ENCODE data around the gene GPC5.

GPC5 gene

DNA sequence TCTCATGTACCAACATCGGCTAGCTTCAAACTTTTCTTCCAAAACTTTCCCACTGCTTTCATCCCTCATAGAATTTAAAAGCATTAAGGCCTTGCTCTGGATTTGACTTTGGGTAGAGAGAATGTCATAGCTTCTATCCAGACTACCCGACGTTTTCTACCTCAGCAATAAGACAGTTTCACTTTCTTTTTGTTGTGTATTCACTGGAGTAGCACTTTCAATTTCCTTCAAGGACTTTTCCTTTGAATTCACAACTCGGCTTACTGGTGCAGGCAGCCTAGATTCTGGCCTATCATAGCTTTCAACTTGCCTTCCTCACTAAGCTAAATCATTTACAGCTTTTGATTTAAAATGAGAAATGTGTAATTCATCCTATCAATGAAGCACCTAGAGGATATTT, 1407.8 kb downstream of the GPC5 start:
- DNase-seq (ENCODE audit: extremely low read depth, insufficient read length), result no peak
- Histone ChIP-seq H3K27me3 (replicated peaks; ENCODE audit: control insufficient read depth, insufficient read depth, low read length) (no peaks in the 10 kb centered on the region), H3K36me3 (ENCODE audit: control insufficient read depth, insufficient read depth, low read length) (no peaks in the 10 kb centered on the region), H3K4me3 (replicated peaks; ENCODE audit: low read depth, low read length) (peak overlapping the region; percentile 26)
- no peak for TF ChIP-seq CTCF (IDR thresholded peaks at IDR 0.05; ENCODE audit: insufficient read depth, low read length, poor library complexity, severe bottlenecking)

GRCh38 chr13:92807353-92807752, 1408.9 kb downstream of the GPC5 start:
- H3K27me3 ChIP-seq (replicated peaks; ENCODE audit: control insufficient read depth, insufficient read depth, low read length), result no peaks in the 10 kb centered on the region
- TF ChIP-seq CTCF (IDR thresholded peaks at IDR 0.05; ENCODE audit: insufficient read depth, low read length, poor library complexity, severe bottlenecking), result no peak
- no peak for DNase-seq (ENCODE audit: extremely low read depth, insufficient read length)
- no peak overlapping the region for H3K4me3 ChIP-seq (replicated peaks; ENCODE audit: low read depth, low read length)
- no peaks in the 10 kb centered on the region for H3K36me3 ChIP-seq (ENCODE audit: control insufficient read depth, insufficient read depth, low read length)

GRCh38 chr13:92807966-92808365, 1409.5 kb downstream of the GPC5 start:
- no peaks in the 10 kb centered on the region for H3K27me3 ChIP-seq (replicated peaks; ENCODE audit: control insufficient read depth, insufficient read depth, low read length)
- no peak overlapping the region for H3K4me3 ChIP-seq (replicated peaks; ENCODE audit: low read depth, low read length)
- no peak for DNase-seq (ENCODE audit: extremely low read depth, insufficient read length)
- no peak for TF ChIP-seq CTCF (IDR thresholded peaks at IDR 0.05; ENCODE audit: insufficient read depth, low read length, poor library complexity, severe bottlenecking)
- H3K36me3 ChIP-seq (ENCODE audit: control insufficient read depth, insufficient read depth, low read length), result no peaks in the 10 kb centered on the region

- no peak for TF ChIP-seq CTCF (IDR thresholded peaks at IDR 0.05; ENCODE audit: insufficient read depth, low read length, poor library complexity, severe bottlenecking)
- H3K27me3 ChIP-seq (replicated peaks; ENCODE audit: control insufficient read depth, insufficient read depth, low read length), result no peaks in the 10 kb centered on the region
- H3K36me3 ChIP-seq (ENCODE audit: control insufficient read depth, insufficient read depth, low read length), result no peaks in the 10 kb centered on the region
- H3K4me3 ChIP-seq (replicated peaks; ENCODE audit: low read depth, low read length), result no peak overlapping the region
- DNase-seq (ENCODE audit: extremely low read depth, insufficient read length), result no peak
Measured at GRCh38 chr13:92821324-92821723, 1422.9 kb downstream of the GPC5 start.

GRCh38 chr13:92823059-92823458, 1424.6 kb downstream of the GPC5 start:
- Histone ChIP-seq H3K36me3 (ENCODE audit: control insufficient read depth, insufficient read depth, low read length) (no peaks in the 10 kb centered on the region), H3K27me3 (replicated peaks; ENCODE audit: control insufficient read depth, insufficient read depth, low read length) (no peaks in the 10 kb centered on the region), H3K4me3 (replicated peaks; ENCODE audit: low read depth, low read length) (no peak overlapping the region)
- no peak for TF ChIP-seq CTCF (IDR thresholded peaks at IDR 0.05; ENCODE audit: insufficient read depth, low read length, poor library complexity, severe bottlenecking)
- DNase-seq (ENCODE audit: extremely low read depth, insufficient read length), result no peak

DNA sequence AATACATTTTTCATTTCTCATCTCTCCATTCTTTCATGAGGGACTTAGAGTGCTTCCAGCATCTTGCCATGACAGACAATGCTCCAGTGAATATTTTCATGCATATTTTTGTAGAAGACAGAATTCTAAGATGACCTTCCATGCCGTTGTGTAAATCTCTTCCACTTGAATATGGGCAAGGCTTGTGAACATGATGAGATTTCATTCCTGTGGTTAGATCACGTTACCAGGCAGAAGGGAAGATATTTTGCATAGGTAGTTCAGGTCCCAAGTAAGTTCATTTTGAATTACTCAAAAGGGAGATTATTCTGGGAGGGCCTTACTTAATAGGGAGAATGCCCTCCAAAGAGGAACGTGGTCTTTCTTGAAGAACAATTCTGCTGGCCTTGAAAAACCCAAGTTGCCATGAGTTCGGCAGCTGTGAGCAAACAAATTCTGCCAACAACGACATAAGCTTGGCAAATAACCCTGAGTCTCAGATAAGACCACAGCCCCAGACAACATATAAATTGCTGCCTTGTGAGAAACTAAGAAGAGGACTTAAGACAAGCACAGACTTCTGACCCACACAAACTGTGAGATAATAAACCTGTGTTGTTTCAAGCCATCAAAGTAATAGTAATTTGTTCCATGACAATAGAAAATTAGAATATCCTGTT, 1427.6 kb downstream of the GPC5 start:
- Histone ChIP-seq H3K4me3 (replicated peaks; ENCODE audit: low read depth, low read length) (no peak overlapping the region), H3K36me3 (ENCODE audit: control insufficient read depth, insufficient read depth, low read length) (no peaks in the 10 kb centered on the region), H3K27me3 (replicated peaks; ENCODE audit: control insufficient read depth, insufficient read depth, low read length) (no peaks in the 10 kb centered on the region)
- DNase-seq (ENCODE audit: extremely low read depth, insufficient read length), result no peak
- TF ChIP-seq CTCF (IDR thresholded peaks at IDR 0.05; ENCODE audit: insufficient read depth, low read length, poor library complexity, severe bottlenecking), result no peak

Measured in GM06990 (cell line).